ENCODE measurements around the gene MCM9.
"Not testable (repeated sequence)": the region's sequence is repeated elsewhere in the genome, so short reads cannot be mapped to it uniquely, and the experiment has no call there.

The MCM9 gene

DNA sequence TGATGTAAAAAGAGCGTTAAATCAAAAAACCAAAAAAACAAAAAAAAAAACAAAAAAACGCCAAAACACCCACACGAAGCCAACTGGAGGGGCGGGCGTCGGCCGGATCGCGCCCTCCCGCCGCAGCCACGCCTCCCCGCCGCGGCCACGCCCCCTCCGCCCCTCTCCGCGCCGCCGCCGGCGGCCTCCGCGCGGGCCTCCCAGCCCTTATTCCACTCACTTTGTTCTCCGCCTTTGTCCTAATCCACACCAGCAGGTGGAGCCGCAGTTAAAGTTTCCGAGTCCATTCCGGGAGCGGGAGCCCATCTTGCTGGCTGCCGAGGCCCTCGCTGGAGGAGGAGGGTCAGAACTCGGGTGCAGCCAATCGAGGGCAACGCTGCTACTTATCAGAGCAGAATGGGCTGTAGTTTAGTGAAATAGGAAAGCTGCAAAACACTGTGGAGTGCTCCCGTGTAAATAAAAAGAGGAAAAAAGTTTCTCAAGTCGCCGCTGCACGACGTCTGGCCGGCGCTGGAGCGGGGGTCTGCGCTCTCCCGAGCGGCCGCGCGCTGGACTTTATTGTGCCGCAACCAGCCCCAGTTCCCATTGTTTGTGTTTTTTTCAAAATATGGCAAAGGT lies 41.0 kb downstream of the MCM9 start, which contains the start of gene ASF1A:
ASF1A (plus strand) TSS at position 346 of the 618 bp plus-strand sequence; CDS start at position 608, 262 bp downstream.
- DNase-seq (ENCODE audit: low read depth), result peak; percentile 89

DNA sequence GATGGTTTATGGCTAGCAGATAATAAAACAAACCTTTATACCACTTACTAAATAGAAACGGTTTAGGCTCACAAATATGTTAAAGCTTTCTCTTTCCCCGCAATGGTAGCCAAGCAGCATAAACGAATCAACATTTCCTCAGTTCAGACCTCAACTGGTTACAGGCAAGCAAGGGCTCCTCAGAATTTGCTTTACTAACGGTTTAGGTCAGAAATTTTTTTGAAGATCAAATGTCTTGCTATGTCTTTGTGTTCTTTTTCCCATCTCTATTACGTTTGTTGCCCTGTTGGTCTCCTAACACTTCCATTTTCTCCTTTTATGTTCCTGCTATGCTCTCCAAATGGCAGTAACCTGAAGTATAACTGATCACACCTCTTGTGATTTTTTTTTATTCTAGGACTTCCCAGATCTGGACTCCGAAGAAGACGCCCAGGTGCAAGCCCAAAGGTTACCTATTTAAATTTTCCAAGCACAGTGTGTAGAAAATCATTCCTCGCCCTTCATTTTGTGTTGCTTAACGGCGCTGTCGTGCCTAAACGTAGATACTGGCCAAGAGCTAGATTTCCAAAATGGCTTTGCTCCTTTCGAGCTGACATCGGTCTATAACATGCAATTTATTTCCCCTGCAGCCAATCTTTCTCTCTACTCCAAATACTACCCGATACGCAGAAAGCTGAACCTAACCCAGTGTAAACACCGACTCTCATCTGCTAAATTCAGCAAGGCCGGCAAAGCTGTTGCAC lies 41.7 kb downstream of the MCM9 start:
- DNase-seq (ENCODE audit: low read depth), result no peak

DNA sequence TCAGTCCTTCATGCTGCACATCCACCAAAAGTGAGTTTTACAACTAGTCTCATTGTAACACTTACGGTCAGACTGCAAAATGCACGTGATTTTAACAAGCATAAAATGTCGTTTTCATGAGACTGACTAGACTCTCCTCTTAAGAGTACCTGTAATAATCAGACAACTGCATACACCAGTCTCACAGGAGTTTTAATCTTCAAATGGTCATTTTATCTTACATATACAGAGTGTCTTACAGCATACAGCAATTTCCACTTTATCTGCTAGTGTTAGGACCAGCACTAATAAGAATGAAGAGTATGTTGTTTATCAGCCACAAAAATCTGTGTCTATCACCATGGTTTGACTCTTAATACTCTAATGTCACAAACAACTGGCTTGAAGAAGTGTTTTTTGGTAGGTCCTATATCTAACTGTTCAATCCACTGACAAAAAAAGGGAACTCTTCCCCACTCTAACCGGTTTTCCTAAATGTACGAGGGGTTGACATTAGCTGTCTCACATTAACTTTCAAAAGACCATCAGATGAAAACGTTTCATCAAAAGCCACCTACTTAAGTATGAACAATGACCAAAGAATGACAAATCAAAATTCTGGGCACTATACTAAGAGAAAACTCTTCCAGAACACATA lies 42.5 kb downstream of the MCM9 start:
- DNase-seq (ENCODE audit: low read depth), result no peak

DNA sequence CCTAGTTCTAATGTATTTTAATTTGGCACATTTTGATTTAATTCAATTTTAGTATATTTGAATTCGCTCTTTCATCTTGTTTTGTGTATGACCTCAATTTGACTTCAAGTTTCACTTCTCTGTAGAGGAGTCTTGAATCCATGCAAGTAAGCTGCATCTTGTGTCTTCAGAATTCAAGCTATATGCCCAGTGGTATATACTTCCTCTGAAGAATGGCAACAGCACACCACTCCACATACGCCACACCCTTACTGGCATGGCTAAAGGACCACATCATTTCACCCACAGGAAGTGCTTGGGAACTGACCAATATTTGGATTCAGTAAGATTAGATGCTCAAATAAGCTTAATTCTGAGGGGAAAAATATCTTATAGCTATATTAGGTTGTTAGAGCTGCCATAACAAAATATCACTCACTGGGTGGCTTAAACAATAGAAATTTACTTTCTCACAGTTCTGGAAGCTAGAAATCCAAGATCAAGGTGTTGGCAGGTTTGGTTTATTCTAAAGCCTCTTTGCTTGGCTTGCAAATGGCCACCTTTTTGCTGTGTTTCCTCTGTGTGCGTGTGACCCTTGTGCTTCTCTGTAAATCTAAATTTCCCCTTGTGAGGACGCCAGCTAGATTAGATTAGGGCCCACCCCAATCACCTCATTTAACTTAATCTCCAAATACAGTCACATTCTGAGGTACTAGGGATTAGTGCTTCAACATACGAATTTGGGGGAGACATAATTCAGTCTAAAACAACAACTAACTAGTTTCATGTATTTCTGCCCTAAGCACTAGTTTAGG lies 43.8 kb downstream of the MCM9 start:
- no peak for DNase-seq (ENCODE audit: low read depth)

DNA sequence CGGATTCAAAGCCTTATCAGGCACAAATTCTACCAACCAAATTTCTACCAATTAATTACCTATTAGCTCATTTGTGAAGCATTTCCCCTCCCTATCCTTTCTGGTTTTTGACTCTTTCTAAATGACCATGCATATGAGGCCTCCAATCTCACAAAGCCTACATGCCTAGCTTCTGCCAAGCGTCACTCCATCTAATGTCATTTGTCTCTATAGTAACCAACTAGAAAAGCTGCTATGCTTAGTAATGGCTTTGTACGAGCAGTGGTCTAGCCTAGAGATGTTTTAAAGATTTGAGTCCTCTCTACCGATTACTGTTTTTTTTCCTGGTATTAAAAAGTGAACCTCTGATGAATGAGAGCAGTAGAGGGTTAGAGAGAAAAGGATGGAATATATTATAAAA lies 45.8 kb downstream of the MCM9 start:
- no peak for DNase-seq (ENCODE audit: low read depth)

DNA sequence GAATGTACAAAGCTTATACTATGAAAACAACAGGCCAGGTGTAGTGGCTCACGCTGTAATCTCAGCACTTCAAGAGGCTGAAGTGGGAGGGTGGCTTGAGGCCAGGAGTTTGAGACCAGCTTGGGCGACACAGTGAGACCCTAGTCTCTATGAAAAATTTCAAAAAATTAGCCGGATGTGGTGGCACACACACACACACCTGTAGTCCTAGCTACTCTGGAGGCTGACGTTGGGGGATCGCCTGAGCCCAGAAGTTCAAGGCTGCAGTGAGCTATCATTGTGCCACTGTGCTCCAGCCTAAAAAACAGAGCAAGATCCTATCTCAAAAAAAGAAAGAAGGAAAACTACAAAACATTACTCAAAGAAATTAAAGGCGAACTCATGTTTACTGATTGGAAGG lies 48.3 kb downstream of the MCM9 start:
- DNase-seq (ENCODE audit: low read depth), result no peak

DNA sequence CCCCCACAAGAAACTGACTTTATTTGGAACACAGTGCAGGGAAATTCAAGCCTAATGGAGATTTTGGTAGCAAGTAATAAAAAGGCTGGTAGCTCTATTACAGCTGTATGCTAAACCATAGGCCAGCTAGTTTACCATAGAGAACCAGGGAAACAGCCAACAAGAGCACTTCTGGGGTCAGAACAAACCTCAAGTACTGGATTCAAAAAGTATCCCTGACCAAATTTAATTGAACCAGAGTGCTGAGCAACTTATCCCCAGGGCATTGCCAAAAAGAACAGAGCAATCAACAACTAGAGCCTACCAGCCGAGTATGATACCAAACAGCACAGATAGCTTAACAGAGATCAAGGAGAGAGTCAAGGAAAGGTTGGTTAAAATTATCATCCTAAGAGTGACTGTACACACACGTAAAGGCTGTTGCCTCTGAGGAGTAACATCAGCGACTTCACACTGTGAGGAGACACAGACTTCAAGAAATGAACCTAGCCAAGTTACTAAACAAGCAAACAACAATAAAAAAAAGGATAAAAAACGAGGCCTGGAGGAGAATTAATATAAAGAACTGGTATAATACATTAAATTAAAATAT lies 52.5 kb downstream of the MCM9 start:
- no peak for DNase-seq (ENCODE audit: low read depth)

DNA sequence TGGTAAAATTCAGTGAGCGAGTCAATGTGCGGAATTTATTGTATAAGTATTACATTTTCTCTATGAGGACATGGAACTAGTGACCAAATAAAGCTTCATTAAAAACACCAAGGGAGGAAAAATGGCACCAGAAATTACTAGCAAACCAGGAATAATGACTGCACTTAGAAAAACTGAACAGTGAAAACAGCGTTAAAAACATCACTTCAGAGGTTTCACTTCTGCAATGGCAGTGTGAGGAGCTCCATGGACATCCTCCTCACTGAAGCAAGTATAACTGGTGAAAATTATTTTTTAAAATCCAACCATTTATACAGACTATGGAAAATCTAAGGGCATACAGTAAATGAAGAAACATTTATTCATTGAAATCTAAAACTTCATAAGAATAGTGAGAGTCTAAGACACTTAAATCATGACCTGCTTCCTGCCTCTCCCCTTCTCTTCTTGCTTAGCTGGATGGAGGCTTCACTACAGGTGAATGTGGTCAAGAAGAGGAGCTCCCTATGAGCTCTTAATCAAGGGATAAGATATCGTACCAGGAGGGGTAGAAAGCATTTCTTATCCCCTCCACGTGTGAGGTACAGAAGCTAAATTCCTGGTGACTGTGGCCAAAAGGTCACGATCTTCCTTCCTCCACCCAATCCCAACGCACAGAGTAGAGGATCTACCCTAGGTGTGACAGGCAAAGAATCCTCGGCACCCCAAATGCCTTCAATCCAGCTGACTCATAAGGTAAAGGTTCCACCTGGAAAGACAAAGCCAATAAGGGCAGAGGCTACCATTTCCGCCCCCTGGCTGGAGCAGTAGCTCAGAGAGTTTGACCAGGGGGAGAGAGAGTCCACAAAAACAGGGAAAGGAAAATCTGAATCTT lies 53.3 kb downstream of the MCM9 start:
- DNase-seq (ENCODE audit: low read depth), result no peak

DNA sequence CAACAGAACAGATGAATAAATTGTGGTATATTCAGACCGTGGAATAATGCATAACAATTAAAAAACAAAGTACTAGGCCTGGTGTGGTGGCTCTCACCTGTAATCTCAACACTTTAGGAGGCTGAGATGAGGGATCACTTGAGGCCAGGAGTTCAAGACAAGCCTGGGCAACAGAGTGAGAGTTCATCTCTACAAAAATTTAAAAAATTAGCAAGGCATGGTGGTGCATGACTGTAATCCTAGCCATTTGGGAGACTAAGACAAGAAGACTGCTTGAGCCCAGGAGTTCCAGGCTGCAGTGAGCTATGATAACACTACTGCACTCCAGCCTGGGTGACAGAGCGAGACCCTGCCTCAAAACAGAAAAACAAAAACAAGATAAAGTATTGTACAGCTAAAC lies 57.2 kb downstream of the MCM9 start:
- no peak for DNase-seq (ENCODE audit: low read depth)

DNA sequence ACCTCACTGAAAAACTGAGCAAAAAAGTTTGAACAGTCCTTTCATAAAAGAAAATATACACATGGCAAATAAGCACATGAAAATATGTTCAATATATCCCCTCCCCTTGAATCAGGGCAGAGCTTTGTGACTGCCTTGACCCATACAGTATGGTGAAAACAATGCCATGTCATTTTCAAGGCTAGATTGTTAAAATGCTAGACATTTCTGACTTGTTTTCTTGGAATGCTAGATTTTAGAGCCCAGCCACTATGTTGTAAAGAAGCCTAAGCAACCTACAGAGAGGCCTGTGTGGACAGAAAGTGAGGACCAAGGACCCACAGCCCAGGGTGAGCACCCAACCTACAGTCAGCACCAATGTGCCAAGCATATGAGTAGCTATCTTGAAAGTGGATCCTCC lies 58.1 kb downstream of the MCM9 start:
- no peak for DNase-seq (ENCODE audit: low read depth)

DNA sequence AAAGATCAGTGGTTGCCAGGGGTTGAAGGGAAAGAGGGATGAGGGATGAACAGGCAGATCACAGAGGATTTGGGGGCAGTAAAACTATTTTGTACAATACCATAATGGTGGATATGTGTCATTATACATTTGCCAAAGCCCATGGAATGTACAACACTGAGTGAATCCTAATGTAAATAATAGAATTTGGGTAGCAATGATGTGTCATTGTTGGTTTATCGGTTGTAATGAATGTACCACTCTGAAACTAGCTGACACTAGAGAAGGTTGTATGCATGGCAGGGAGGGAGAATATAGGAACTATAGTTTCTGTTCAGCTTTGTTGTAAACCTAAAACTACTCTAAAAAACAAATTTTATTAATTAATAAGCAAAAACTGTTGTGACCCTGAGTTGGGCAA lies 58.8 kb downstream of the MCM9 start:
- DNase-seq (ENCODE audit: low read depth), result no peak

DNA sequence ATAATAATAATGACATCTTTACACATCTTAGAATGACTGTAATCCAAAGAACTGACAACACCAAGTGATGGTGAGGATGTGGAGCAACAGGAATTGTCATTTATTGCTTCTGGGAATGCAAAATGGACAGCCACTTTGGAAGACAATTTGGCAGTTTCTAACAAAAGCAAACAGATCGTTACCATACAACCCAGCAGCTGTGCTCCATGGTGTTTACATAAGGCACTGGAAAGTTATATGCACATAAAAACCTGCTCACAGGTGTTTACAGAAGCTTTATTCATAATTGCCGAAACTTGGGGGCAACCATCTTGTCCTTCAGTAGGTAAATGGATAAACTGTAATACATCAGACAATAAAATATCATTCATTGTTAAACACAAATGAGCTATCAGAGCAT lies 59.3 kb downstream of the MCM9 start:
- DNase-seq (ENCODE audit: low read depth), result no peak

DNA sequence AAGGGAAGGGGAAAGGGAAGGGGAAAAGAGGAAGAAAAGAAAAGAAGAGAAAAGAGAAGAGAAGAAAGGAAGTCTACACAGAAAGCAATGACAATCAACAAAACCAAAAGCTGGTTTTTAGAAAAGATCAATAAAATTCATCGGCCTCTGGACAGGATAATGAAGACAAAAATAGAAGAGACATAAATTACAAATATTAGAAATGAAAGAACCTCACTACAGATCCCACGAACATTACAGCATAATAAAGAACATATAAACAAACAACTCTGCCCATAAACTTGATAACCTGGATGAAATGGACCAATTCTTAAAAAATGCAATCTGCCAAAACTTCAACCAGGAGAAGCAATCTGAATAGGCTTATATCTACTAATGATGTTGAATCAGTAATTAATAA lies 61.7 kb downstream of the MCM9 start:
- DNase-seq (ENCODE audit: low read depth), result no peak

DNA sequence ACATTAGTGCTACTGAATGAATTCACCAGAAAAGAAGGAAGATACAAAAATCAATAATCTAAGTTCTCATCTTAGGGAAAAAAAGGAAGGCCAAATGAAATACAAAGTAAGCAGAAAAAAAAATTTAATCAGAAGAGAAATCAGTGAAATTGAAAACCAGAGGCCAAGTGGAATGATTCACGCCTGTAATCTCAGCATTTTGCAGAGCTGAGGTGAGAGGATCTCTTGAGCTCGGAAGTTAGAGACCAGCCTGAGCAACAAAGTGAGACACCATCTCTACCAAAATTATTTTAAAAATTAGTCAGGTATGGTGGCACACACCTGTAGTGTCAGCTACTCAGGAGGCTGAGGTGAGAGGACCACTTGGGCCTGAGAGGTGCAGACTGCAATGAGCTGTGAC lies 62.2 kb downstream of the MCM9 start:
- DNase-seq (ENCODE audit: low read depth), result no peak

DNA sequence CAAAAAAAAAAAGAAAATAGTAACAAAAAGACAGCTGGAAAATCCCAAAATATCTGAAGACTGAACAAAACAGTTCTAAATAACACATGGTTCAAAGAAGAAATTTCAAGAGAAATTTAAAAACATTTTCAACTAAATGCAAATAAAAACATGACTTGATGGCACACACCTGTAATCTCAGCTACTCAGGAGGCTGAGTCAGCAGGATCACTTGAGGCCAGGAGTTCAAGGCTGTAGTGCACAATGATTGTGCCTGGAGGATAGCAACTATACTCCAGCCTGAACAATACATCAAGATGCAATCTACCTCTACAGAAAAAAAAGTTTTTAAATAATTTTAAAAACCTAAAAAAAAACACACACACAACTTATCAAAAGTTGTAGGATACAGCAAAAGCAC lies 62.6 kb downstream of the MCM9 start:
- no peak for DNase-seq (ENCODE audit: low read depth)

DNA sequence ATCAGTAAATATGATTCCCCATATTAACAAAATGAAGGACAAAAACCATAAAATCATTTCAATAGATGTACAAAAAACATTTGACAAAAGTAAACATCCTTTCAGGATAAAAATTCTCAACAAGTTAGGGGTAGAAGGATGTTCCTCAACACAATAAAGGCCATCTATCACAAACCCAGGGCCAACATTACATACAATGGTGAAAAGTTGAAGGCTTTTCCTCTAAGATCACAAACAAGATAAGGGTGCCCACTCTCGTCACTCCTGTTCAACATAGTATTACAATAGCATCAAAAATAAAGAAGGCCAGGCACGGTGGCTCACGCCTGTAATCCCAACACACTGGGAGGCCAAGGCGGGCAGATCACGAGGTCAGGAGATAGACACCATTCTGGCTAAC lies 63.6 kb downstream of the MCM9 start:
- no peak for DNase-seq (ENCODE audit: low read depth)

DNA sequence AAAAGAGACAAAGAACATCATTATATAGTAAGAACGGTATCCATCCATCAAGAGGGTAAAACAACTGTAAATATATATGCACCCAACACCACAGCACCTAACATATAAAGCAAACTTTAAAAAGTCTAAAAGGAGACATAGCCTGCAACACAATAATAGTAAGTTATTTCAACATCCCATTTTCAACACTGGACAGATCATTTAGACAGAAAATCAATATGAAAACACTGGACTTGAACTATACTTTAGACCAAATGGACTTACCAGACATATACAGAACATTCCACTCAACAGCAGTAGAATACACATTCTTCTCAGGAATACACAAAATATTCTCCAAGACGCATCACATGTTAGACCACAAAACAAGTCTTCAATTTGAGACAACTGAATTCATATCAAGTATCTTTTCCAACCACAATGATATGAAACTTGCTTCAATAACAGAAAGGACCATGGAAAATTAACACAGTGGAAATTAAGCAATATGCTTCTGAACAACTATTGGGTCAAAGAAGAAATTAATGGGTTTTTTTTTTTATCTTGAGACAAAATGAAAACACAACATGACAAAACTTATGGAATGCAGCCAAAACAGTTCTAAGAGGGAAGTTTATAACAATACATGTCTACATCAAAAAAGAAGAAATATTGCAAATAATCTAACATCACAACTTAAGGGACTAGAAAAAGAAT lies 64.9 kb downstream of the MCM9 start:
- DNase-seq (ENCODE audit: low read depth), result no peak

DNA sequence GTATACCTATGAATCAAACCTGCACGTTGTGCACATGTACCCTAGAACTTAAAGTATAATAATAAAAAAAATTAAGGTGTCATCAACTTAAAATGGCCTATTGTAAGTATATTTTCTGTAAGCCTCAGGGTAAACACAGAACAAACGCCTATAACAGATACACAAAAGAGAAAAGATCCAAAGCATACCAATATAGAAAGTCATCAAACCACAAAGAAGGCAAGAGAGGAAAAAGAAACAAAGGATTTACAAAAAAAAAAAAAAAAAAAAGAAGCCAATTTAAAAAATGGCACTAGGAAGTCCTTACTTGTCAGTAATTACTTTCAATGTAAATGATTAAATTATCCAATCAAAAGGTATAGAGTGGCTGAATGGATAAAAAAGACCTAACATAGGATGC lies 65.6 kb downstream of the MCM9 start:
- DNase-seq (ENCODE audit: low read depth), result no peak

DNA sequence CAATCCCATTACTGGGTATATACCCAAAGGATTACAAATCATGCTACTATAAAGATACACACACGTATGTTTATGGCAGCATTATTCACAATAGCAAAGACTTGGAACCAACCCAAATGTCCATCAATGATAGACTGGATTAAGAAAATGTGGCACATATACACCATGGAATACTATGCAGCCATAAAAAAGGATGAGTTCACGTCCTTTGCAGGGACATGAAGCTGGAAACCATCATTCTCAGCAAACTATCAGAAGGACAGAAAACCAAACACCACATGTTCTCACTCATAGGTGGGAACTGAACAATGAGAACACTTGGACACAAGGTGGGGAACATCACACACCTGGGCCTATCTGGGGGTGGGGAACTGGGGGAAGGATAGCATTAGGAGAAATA lies 66.1 kb downstream of the MCM9 start:
- DNase-seq (ENCODE audit: low read depth), result not testable (repeated sequence)

DNA sequence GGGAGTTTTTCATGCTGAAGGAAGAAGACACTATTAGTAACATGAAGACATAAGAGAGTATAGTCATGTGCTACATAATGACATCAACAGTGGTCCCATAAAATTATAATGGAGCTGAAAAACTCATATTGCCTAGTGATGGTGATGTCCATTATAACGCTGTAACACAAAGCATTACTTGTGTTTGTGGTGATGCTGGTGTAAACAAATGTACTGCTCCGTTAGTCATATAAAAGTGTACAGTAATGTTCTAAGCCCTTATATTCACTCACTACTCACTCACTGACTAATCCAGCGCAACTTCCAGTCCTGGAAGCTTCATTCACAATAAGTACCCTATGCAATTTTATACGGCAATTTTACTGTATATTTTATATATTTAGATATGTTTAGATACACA lies 67.8 kb downstream of the MCM9 start:
- DNase-seq (ENCODE audit: low read depth), result no peak

DNA sequence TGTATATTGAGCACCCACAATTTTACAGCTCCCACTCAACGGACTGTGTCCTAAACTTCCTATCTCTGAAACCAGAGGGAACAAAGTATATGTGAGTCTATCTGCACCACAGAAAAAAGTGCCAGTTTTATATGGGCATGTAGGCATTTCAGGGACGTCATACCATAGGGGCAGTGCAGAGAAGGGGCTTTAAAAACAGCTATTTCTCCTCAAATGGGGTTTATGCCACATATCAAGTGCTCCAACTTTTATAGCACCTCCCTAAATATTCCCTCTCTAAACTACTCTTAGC lies 69.9 kb downstream of the MCM9 start:
- DNase-seq (ENCODE audit: low read depth), result no peak

Data from stimulated activated CD4-positive, alpha-beta T cell treated with anti-CD3 and anti-CD28 coated beads, Interleukin-2, amount 100 ng/mL, for 4 hours (primary cell).